HG02840 (cell line): ENCODE data around the gene CGREF1.

Source experiments
- ATAC-seq: cut with Tn5 transposase; IDR thresholded peaks from one replicate; pipeline ENCODE4 v1.9.1; 2021; ENCODE audit warnings: mild to moderate bottlenecking, moderate library complexity, moderate number of reproducible peaks; ENCODE audit not compliant: unreplicated experiment, low FRiP score

The CGREF1 gene, protein sequence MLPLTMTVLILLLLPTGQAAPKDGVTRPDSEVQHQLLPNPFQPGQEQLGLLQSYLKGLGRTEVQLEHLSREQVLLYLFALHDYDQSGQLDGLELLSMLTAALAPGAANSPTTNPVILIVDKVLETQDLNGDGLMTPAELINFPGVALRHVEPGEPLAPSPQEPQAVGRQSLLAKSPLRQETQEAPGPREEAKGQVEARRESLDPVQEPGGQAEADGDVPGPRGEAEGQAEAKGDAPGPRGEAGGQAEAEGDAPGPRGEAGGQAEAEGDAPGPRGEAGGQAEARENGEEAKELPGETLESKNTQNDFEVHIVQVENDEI

DNA sequence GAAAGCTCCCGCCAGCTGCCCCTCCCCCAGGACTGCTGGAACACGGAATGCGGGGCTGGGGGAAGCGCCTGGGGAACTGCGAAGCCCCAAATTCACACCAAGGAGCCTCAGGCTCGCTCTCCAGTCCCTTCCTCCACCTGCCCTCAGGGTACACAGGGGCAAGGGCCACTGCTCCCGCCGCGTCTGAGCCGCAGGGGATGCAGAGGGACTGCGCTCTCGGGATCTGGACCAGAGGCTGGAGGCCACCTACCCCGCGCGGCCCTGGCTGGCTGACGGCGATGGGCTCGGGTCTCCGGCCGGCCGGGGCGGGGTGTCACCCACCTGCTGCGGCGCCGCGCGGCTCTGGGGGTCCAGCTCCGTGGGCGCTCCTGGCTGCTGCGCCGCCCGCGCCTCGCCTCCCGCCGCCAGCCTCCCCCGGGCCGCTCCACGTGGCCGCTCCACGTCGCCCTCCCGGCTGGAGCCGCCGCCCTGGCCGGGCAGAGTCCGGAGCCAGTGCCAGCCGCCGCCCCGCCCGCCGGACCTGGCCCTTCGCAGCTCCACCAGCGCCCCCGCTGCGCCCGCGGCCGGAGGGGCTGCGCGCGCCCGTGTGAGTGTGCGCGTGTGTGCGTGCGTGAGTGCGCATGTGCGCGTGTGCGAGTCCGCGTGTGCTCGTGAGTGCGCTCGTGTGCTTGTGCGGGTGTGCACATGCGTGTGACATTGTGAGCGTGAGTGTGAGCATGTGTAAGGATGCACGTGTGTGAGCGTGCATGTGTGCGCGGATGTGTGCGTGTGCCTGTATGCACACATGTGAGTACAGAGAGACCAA, at the start of gene CGREF1:
Gene CGREF1, minus strand, starts transcription at position 604 of the 805 bp plus-strand sequence. CDS start 14,762 bp downstream, outside the sequence.
- ATAC-seq: no peak

DNA sequence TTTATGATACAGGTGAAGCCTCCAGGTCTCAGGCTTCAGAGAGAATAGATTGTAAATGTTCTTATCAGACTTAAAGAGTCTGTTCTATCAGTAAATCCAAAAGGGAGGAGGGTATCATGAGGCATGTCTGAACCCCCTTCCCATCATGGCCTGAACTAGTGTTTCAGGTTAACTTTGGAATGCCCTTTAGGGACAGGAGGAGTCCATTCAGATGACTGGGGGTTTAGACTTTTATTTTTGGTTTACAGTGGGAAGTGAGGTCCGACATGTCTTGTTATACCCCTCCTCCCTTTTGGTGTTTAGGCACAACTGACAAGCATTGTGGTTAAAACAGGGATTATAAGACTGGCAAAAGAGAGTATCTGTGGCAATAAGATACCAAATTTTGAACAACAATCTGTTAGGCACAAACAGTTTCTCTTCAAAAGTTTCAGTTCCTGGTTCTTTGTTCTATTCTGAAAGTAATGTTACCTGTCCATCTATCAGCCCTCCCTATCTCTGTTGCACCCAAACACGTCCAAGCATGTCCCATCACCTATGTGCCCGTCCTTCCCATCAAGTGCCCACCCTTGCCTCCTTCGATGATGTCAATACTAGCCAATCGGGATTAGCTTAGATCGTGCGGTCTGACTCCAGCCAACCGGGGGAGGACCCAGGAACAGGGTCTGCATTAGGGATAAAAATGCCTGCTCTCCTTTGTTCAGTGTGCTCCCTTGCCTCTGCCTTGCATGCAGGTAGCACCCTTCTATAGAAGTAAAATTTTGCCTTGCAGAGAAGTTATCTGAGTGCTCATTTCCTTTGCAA, 46.2 kb upstream of the CGREF1 start:
- no peak for ATAC-seq

DNA sequence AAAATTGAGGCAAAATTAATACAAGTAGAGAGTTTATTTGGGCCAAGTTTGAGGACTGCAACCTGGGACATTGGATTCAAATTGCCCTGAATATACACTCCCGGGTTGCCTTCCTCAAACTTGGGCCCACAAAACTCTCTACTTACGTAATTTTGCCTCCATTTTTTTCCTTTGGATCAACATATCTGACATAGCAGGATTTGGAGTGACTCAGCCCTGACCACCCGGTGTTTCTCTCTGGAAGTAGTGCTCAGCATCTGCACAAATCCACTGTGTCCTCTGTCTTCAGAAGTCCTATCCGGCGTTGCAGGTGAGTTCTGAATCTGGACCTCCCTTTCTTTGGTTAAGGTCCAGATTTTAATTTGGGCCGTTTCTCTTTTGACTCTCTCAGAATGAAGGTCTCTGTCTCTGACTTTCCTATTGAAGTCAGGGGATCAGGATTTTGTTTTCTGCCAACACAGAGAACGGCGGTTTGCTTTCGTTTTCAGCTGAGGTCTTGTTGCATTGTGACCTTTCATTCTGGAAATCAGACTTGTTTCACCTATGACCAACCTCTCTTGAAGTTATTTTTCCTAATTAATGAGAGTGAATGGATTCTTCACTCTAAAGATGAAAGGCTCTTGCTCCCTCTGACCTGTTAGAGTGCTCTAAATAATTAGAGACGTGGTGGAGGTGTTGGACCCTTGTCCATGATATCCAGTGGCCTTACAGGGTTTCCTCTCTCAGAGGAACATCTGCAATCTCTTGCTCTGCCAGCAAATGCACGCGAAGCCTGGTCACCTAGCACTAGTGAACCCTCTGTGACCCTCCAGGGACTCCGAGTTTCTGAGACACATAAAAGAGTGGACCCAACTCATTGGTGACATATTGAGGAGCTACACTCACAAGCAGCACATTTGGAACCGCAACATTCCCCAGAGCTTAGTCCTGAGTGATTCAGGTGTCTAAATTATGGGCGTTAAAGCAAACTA, 43.5 kb upstream of the CGREF1 start:
- no peak for ATAC-seq

DNA sequence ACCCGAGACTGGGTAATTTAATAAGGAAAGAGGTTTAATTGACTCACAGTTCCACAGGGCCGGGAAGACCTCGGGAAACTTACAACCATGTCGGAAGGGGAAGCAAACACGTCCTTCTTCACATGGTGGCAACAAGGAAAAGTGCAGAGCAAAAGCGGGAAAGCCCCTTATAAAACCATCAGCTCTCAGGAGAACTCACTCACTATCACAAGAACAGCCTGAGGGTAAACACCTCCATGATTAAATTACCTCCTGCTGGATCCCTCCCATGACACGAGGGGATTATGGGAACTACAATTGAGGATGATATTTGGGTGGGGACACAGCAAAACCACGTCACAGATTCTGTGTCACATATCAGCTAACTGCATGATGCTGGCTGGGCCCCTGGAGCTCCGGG, 41.3 kb upstream of the CGREF1 start:
- no peak for ATAC-seq

DNA sequence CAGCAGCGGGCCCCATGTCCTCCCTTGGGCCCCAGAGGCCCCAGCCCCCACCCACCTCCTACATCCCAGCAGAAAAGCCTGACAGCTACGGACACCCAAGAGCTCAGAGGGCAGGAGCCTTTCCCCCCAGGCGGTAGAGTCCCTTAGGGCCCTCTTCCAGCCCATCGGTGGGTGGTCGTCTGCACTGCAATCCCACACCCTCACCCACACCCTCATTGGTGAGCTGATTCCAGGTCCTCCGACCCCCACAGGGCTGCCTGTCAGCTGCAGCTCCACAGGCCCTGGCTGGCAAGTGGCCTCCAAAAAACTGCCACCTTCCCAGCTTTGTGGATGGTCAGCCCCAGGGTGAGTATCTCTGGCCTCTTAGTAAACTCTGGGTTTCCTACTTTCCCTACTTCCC, 40.3 kb upstream of the CGREF1 start:
- no peak for ATAC-seq

DNA sequence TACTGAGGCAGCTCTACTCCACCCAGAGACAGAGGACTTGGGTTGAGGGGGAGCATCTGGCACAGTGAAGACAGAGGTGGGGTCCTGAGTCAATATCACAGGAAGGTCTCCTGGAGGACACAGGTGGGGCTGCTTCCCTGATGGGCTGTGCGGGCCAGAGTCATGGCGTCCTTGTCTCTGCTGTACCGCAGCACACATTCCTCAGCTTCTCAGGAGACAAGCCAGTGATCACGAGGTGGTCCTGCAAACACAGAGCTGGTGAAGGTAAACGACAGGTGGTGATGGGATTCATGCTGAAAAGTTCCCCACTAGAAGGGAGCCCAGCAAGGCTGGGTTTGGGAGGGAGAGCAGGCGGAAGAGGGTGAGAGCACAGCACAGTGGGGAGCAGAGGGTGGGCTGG, 39.5 kb upstream of the CGREF1 start:
- no peak for ATAC-seq

DNA sequence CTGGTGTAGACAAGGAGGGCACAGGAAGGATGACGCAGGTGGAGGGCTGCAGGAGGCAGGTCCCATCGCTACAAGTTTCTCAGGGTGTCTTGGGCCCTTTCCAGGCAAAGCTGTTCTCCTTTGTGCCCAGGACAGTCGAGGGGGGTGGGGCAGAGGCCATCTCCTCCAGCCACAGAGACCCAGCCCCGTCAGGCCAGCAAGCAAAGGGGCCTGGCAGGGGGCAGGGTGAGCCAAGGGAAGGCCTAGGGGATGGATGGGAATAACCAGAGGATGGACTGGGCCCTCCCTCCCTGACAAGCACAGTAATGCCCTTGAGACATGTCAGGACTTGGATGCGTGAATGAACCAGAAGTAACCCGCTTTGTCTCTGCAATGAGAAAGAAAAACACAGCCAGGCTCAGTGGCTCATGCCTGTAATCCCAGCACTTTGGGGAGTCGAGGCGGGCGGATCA, 36.2 kb upstream of the CGREF1 start:
- no peak for ATAC-seq

DNA sequence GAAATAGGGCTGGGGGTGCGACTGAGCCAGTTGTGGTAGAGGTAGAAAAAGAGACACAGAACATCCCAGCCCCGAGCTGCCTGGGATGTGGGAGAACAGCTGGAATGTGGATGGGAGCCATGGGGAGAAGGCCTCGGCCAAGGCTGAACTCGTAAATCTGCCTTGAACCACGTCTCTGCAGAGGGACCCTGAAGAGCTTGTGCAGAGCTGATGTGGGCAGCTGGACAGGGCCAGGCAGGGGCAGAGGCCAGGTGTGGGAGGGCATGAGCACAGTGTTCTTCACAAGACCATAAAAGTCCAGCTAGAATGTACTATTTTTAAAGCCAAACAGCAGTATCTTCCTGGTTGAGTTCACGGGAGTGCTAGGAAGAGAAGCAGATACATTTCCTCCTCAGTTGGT, 35.6 kb upstream of the CGREF1 start:
- ATAC-seq: no peak

DNA sequence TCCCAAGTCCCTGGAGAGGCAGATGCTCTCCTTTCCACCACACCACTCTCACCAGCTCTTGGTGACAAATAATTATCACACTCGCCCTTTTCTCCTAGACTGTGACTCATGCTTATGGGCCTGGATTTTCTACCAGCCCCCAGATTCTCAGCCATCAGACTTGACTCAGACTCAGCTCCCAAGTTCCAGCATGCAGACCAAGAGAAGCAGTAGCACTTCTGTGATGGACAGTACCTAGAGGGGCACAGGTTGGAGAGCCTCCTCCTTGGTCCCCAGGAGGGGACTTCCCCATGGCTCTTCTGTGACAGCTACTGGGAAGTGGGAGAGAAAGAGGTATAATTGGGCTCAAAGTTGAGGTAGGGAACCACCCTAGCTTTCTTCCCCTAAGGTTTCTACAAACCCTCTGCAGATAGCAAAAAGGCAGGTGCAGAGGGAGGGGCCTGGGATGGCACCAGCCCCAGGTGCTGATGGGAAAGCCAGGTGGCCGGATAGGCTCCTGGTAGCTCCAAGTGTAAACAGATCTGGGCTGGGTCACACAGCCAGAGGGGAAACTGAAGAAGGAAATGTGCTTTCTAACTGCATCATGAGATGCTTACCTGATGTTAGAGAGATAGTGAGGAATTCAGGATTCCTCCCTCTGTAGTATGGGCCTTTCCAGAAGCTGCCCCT, 34.0 kb upstream of the CGREF1 start:
- ATAC-seq: no peak

DNA sequence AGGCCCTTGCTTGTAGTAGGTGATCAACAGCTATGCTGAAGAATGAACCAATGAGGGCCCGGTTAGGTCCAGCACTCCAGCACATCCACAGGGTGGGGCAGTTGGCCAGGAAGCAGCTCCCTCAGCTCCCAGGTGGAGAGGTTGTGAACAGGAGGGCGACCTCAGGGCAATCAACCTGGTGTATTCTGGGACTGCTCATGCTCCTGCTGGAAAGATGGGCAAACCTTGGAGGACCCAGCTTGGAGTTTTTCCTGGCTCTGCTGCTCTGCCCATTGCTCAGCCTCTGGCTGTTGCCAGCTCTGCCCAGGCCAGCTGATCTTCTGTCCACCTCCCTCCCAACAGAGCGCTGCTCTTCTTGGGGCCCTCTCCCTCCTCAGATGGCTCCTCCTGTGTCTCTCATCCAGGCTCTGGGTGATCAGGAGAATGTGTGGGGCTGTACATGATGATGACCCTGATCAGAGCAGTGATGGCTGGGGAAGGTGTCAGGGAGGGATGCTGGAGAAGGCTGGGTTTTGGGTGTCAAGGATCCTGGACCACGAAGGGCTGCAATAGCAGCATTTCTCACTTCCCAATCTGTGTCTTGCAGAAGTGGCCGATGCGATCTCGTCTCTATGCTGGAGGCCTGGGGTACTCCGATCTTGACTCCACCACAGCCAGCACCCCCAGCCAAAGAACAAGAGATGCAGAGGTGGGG, 33.3 kb upstream of the CGREF1 start:
- no peak for ATAC-seq

DNA sequence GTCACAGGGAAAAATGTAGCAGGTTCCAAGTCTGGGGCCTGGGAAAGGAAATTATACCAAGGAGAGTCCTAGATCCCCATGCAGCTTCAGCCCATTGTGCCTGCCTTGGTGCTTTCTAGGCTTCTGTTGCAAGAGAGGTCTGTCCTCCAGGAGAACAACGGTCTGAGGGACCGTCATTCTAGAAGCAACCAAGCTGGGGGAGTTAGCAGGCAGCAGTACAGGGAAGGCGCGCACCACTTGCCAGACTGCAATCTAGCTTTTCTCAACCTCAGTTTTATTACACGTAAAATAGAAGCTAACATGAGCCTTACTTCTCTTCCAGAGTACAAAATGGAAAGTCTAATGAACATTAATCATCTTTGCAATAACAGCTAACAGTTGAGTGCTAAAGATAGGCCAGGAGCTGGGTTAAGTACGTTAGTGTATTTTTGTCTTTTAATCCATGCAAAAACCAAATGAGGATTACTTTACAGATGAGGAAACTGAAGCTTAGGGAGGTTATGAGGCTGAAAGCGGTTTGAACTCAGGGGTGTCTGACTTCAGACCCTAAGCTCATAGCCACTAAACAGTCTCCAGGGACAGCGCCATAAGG, 31.8 kb upstream of the CGREF1 start:
- no peak for ATAC-seq

DNA sequence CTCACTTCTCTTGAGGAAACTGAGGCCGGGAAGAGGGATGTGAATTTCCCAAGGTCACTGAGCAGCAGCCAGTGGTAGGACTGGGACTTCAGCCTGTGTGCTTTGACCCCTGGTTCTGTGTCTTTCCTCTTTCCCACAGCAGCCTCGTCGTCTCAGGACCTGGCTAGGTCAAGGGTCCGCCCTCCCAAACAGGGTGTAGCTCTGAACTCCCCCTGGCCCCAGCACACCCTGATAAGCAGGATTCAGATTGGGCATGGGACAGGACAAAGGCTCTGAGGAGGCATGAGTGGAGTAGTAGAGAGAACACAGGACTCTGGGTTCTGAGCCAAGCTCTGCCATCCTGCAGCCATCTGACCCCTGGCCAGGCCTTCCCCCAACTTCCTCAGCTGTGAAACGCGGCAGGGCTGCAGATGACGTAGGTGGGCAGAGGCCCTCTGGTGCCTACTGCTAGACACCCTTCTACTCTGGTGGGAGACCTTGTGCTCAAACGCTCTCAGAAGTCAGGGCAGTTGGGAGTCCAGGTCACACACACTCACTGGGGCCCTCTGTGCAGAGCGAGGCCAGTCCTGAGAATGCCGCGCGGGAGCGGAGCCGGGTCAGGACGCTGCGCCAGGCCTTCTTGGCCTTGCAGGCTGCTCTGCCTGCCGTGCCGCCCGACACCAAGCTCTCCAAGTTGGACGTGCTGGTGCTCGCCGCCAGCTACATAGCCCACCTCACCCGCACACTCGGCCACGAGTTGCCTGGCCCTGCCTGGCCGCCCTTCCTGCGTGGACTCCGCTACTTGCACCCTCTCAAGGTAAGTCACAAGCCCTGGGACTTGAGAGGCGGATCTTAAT, 30.9 kb upstream of the CGREF1 start:
- ATAC-seq: no peak

DNA sequence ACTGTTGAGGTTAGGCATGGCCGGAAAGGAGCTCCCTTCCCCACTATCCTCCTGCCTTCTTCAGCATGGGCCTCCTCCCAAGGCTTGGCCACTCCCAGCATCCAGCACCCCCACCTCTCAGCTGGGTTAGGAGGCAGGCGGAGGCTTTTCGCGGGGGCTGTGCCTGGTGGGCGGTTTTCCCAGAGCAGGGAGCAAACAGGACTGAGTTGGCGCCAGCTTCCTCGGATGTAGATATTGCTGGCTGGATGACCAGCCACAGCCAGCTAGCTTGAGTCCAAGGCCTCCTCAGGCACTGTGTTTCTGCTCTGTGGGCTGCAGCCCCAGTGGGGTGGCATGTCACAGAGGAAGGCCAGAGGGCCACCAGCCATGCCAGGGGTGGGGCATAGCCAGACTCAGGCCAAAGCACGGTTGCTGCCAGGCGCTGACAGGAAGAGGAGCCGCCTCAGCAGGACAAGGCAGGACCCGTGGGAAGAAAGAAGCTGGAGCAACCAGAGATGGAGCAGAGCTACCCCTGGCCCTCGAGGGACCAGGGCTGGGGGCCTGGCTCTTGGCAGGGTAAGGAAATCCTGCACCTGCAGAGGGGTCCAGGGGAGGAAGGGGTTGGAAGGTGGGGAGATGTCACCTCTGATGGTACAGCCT, 30.0 kb upstream of the CGREF1 start, which contains the start of gene TCF23:
Gene TCF23, plus strand, starts transcription at position 204 of the 639 bp plus-strand sequence. Its CDS starts 130 bp downstream, at position 334.
- no peak for ATAC-seq

DNA sequence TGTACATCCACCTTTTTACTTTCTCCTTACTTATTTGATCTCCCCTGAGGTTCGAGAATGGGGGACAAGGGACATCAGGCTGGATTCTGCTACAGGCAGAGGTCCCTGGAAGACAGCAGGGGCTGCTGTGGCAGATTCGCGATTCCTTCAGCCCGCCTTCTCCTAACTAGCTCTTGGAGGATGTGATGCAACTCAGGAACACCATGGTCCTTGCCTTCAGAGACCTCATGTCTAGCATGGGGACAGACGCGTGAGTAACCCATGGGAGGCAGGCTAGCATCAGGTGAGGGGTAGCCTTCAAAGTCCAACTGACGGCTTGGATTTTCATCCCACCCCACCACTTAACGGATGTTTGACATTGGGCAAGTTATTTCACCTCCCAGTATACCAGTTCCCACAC, 29.0 kb upstream of the CGREF1 start:
- ATAC-seq: no peak

DNA sequence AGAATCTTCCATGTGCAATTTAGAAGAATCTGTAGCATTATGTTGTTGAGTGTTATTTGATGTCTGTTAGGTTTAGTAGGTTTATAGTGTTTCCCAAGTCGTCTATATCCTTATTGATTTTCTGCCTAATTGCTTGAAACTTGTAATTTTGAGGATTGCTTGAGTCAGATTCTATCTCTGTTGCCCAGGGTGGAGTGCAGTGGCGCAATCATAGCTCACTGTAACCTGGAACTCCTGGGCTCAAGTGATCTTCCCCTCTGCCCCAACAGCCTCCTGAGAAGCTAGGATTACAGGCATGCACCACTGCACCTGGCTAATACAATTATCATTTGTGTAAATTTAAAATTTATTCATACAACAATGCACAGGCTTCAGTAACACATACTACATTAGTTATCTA, 26.8 kb upstream of the CGREF1 start:
- no peak for ATAC-seq

DNA sequence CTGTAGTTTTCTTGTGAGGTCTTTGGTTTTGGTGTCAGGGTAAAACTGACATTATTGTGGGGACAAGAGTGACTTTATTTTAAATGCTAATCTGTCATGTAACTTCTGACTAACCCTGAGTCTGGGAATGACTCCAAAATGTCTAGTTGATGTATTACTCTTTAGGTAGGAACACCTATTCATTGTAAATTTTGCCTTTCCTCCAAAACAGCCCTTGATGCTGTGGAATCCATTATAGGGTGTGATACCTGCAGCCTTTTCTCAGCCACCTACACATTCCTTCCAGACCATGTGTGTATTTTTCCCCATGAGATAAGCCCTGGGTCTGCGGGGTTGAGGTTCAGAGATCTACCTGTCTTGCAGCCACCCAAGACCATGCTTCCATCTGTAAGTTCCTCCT, 24.4 kb upstream of the CGREF1 start:
- ATAC-seq: no peak

DNA sequence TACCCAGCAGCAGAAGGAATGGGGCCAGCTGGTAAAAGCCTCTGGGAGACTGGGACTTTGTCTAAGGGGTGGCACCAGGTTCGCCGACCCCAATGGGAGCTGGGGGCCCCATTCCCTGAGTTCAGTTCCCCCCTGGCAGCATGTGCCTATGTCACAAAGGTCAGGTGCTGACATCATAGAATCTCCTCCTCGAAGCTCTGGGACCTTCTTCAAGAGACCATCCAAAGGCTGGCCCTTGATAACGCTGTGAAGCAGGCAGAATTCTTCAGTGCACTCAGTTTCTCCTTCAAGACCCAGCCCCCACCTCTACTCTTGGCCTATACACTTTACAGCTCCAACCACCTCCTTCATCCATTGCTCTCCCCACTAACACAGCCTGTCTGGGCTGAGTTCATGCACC, 20.4 kb upstream of the CGREF1 start, which contains the start of gene PRR30:
Gene PRR30, minus strand, starts transcription at position 101 of the 400 bp plus-strand sequence. CDS start 1,081 bp downstream, outside the sequence.
- no peak for ATAC-seq
